GM23248 (cell line): ENCODE data around the gene RASA3.

ENCODE experiments used
- EZH2 ChIP-seq: fragments of 200-600 bp; sonication (generic); IDR thresholded peaks from 2 replicates; pipeline ENCODE4 v1.6.1; 2018; ENCODE audit warnings: antibody characterized with exemption, mild to moderate bottlenecking; ENCODE audit not compliant: insufficient read depth, poor library complexity, severe bottlenecking
- EZH2phosphoT487 ChIP-seq: fragments of 200-600 bp; sonication (generic); IDR thresholded peaks from 2 replicates; pipeline ENCODE4 v1.6.1; 2018; ENCODE audit warnings: antibody characterized with exemption, moderate library complexity, mild to moderate bottlenecking, low read depth; ENCODE audit not compliant: insufficient read depth

DNA sequence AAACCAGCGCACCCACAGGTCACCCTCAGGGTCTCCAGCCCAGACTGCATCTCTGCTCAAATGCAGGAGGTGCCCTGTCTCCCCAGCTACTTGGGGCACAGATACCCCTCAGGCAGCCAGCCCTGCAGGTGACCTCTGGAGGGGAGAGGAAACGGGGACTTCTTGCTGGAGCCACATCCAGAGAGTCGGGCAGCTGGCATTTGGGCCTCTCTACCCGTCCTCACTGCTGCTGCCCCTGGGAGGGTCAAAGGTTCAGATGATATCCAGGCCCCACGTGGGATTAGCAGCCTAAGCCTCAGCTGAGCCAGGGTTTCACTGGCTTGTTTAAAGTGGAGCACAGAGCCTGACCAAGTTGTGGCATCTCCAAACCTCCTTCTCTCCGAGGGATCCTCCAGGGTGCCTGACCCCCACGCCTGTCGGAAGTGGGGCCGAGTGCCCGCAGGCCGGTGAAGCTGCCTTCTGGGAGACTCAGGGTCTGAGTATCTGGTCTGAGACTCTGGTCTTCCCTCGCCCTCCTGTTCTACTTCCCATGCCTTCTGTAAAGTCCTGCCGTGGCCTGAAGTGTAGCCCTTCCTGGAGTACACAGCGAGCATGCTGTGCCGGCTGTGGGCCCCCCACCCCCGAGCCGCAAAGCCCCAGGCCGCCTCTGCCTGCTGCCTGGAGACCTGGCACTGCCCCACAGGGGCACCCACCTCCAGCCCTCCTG lies 2.1 kb downstream of the RASA3 start:
- TF ChIP-seq EZH2 (no peak), EZH2phosphoT487 (no peak)
